ENCODE results near the gene LRGUK.
"Not testable (repeated sequence)": the region's sequence is repeated elsewhere in the genome, so short reads cannot be mapped to it uniquely, and the experiment has no call there.

The LRGUK gene, protein sequence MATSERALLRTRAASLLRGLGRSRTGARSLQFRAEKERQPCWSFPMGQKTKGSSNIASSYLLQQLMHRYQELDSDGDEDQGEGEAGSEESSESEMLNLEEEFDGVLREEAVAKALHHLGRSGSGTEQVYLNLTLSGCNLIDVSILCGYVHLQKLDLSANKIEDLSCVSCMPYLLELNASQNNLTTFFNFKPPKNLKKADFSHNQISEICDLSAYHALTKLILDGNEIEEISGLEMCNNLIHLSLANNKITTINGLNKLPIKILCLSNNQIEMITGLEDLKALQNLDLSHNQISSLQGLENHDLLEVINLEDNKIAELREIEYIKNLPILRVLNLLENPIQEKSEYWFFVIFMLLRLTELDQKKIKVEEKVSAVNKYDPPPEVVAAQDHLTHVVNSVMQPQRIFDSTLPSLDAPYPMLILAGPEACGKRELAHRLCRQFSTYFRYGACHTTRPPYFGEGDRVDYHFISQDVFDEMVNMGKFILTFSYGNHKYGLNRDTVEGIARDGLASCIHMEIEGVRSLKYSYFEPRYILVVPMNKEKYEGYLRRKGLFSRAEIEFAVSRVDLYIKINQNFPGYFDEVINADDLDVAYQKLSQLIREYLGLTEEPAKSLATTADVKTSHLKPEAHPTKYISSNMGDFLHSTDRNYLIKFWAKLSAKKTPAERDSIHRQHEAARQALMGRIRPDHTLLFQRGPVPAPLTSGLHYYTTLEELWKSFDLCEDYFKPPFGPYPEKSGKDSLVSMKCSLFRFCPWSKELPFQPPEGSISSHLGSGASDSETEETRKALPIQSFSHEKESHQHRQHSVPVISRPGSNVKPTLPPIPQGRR

DNA sequence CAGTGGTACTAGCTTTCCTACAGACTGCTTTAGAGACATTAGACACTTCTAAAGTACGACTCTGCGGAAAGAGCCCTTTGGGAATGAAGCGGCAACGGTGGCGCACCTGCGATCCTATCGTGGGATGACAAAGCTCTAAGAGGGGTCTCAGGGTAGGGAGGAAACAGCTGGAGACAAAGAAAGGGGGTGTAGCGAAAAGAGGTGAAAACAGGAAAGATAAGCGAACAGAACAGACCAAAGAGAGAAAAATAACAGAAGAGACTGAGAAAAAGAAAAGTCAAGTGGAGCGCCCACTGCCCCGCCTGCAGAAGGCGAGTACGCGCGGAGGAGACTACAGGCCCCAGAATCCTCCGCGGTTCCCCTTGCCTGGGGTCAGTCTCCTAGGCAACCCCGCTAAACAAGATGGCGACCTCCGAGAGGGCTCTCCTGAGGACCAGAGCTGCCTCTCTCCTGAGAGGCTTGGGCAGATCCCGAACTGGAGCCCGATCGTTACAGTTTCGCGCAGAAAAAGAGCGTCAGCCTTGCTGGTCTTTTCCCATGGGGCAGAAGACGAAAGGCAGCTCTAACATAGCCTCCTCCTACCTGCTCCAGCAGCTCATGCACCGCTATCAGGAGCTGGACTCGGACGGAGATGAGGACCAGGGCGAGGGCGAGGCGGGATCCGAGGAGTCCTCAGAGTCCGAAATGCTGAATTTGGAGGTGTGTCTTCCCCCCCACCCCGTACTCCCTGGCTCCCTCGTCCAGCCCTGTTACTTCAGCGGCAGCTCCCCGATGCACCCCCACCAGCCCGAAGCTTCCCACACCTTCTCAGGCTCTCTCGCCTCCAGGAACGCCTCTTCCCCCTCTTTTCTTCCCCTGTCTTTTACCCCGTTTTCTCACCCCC lies at the start of gene LRGUK:
Gene LRGUK, plus strand, starts transcription at position 375 of the 883 bp plus-strand sequence. Its CDS starts 28 bp downstream, at position 403.
- peak; percentile 44 to 47 for DNase-seq (ENCODE audit: low read depth in 2 of 2)

DNA sequence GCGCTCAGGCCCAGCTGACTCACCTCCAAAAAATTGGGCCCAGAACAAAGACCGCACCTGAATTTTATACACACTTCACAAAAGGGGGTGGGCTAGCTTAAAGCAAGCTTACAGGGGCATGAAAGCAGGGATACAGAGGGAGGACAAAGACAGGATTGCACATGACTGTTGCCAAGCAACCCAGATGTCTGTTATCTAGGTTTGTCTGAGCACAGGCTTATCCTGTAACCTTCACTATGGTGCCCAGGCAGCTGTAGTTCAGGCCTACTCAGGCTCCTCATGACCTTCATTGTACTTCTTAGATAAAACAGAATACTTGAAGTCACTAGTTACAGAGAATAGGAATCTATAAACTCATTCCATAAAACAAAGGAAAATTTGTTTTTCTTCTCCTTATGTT lies 49.6 kb upstream of the LRGUK start:
- not testable (repeated sequence) for DNase-seq (ENCODE audit: low read depth in 2 of 2)

DNA sequence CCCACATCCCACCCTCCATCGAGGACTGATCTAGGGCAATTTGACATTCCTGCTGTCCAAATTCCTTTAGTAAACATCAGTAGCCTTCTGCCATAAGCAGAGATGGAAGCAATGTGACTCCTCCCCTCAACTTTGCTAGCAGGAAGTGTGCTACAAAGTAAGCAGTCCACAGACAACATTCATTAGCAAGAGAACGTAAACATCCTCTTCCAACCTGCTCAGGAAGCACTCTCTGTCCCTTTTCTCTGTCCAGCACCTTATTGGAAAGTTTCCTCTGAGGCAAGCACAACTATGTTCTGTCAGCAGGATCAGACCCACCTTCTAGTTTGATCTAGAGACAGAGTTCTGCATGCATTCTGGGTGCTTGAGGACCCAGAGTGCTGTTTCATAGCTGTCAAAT lies 48.1 kb upstream of the LRGUK start:
- DNase-seq (ENCODE audit: low read depth in 2 of 2), result no peak

DNA sequence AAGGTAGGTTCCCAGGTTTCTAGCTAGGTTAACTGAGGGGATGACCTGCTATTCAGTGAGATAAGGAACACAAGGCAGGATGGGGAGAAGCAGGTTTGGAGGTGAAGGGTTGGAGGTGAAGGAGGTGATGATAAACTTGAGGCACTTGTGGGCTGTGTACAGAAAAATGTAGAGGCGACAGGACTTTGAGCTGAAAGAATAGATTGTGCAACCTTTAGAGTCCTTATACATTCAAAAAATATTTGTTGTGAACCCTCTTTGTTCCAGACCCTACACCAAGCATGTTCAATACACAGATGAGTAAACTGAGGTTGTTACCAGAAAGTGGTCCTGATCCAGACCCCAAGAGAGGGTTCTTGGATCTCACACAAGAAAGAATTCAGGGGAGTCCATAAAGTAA lies 45.4 kb upstream of the LRGUK start:
- no peak for DNase-seq (ENCODE audit: low read depth in 2 of 2)

DNA sequence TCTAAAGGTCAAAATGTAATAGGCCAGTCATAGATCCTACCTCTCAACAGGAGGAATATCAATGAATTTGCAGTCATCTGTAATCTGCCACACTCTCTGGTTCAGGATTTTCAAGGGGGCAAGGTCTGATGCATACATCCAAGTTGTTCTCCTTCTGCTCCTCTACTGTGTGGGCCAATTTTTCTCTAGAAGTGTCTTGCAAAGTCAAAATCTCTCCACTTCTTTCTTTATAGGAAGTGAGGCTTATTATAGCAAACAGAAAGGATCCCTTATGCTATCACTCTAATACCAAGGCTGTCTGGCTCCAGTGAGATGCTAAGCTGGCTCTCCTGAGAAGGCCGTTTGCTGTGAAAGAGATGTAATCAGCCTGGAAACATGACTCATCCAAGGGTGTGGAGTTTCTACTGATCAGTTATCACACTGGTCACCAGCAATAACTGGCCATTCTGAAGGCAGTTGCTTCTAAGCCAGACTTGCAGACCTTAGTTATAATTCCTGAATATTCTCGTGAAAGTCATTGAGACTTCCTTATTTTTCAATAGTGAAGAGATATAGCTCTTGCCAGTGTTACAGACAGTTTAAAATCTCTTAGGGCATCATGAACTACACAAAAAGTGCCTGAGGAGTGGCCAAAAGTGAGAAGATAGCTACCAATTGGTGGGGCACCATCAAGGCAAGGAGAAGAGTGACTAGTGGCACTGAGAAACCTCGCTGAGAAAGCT lies 43.2 kb upstream of the LRGUK start:
- DNase-seq (ENCODE audit: low read depth in 2 of 2), result no peak

DNA sequence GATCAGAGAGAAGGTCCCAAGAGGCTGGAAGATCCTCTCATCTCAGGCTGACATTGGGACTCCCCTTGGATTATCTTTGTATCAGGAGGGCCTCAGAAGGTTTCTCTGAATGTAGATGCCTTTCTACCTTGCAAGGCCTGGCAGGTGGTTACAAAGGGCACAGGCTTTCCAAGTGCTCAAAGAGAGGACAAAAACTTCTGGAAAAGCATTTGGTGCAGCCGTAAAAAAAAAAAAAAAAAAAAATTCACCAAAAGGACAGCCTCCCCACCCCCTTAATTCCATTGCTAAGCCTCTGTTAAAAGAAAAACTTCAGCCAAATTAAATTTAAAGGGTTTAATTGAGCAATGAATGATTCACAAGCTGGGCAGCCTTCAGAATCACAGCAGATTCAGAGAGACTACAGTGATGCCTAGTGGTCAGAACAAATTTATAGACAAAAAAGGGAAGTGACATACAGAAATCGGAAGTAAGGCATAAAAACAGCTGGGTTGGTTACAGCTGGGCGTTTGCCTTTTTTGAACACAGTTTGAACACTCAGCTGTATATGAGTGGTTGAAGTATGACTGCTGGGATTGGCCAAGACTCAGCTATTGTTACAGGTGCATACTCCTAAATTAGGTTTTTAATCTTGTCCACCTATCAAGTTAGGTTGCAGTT lies 42.5 kb upstream of the LRGUK start:
- no peak for DNase-seq (ENCODE audit: low read depth in 2 of 2)

DNA sequence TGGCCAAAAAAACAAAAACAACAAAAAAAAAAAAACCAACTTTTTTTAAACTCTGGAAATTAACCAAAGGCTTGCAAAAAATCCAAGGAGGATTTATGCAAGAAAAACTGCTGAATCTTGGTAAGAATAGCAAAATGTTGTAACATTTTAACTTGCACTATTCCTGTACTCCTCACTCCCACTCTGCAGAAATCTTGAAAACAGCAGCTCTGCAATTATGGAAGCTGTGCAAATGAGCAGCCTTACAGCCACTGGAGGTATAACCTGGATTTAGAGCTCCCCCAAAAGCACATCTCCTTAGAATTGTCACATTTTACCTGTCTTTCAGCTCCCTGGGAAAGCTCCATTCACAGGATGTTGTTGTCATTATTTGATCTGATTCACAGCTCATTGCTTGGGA lies 41.8 kb upstream of the LRGUK start:
- DNase-seq (ENCODE audit: low read depth in 2 of 2), result no peak

DNA sequence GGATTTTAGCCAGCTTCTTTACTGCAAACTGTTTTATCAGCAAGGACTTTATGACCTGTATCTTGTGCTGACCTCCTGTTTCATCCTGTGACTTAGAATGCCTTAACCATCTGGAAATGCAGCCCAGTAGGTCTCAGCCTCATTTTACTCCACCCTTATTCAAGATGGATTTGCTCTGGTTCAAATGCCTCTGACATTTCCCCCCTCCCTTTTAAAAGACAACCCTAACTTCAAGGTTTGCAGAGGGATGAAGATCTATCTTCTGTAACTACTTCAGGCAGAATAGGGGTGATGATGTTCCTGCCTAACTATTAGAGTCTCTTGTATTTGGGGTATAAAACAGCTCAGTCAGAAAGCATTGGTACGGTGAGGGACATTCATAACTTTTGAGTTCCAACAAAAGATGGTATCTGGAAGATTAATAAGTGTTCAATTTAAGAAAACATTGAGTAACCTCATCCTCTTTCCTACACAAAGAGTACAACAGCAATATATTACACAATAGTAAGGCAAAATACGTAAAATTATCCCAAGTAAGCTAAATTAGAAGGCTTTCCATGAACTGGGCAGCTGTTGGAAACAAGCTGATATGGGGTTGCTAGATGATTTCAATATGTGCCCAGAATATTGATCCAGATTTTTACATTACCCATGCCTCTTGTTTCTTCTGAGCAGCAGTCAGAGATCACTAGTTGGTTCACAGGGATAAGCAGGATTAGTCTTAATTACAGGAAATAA lies 40.0 kb upstream of the LRGUK start:
- DNase-seq (ENCODE audit: low read depth in 2 of 2), result no peak

DNA sequence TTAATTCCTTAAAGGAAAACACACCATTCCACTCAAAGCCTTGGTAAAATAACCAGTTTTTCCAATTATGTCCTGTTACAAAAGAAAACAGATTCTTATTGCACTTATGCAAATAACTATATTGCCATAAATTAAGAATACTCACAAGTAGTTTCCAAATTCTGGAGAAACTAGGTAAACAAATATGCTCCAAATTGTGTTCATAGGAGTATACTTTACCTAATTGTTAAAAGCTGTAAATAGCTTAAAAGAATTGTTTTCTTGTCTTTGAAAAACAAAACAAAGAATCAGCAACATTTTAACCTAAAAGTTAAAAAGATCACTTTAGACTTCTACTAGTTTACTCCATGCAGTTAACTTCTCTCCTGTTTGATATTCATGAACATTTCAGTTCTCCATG lies 38.9 kb upstream of the LRGUK start:
- no peak for DNase-seq (ENCODE audit: low read depth in 2 of 2)

DNA sequence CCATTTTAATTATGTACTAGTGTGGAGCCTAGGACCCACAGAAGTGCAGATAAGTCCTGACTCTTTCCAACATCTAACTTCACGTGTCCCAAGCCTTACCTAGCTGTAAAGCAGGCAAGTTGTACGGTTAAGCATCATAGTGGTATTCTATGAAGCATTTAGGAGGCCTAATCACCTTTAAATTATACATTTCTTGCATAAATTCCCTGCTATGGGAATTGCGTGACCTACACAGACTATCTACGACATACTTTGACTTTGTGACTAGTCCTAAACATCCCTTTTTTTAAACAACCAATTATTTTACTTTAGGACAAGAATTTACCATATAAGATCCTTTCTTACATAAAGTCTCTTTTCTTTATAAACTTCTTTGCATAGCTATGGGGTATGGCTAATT lies 37.7 kb upstream of the LRGUK start:
- no peak for DNase-seq (ENCODE audit: low read depth in 2 of 2)

DNA sequence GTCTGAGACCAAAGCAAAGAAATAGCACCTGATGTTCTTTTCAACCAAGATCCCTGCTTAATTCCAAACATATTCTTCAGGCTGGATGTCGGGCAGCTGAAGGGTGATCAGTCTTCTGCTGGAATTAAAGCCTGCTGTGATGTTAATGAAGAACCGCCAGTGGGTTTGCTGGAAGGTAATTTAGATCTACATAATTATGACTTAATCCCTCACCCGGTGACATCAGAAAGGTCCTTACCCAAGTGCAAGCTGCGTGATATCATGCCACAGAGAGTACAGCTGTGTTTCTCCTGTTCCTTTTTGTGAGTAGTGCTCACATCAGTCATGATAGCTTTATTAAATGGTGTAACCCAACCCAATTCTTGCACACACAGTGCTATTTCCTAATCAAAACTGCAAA lies 29.1 kb upstream of the LRGUK start:
- DNase-seq (ENCODE audit: low read depth in 2 of 2), result no peak

DNA sequence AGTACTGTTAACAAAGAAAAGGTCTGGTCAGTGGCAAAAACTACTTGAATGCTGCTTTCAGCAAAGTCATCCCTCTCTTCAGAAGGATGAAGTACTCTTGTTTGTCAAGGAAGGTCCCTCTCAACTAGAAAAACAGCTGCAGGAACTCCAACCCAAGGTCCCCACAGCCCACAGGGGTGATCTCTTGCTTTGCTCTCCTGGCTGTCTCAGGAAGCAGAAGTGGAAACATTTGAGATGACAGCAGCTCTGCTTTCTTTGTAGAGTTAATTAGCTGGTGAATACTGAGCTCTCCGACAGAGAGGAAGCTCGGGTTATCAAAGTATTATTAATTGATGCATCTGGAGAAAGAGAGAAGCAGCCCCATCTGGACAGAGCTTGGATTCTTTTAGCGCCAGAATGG lies 25.4 kb upstream of the LRGUK start:
- no peak for DNase-seq (ENCODE audit: low read depth in 2 of 2)

DNA sequence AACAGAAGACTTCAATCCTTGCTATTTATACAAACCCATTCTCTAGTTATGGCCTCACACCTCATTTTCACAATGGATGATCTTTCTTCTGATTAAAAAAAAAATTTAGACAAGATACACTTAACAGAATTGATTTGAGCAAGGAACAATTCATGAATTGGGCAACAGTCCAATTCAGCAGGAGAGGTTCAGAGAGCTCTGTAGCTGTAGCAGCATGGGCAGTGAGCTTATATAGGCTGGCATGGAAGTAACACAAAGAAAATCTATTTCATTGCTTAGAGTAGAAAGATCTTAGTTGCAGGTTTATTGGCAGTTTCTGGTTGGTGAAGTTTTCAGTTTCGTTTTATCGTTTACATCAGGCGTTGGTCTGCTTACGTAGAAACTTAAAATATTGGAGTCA lies 23.0 kb upstream of the LRGUK start:
- no peak for DNase-seq (ENCODE audit: low read depth in 2 of 2)

DNA sequence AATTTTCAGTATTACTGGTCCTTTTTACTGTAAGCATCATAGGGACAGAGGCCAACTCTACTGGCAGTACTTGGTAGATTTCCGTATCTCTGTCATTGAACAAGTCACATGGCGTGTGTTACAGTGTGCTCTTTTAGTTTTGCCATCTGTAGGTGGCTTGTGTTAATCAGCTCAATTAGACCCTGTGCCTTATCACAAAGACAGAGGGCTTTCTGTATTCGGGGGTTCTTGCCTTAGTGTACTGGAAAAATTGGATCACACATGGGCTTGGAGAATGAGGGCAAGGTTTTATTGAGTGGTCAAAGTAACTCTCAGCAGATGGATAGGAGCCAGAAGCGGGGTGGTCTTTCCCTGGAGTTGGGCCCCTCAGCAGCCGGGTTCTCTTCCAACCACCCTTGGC lies 21.3 kb upstream of the LRGUK start:
- DNase-seq (ENCODE audit: low read depth in 2 of 2), result no peak

DNA sequence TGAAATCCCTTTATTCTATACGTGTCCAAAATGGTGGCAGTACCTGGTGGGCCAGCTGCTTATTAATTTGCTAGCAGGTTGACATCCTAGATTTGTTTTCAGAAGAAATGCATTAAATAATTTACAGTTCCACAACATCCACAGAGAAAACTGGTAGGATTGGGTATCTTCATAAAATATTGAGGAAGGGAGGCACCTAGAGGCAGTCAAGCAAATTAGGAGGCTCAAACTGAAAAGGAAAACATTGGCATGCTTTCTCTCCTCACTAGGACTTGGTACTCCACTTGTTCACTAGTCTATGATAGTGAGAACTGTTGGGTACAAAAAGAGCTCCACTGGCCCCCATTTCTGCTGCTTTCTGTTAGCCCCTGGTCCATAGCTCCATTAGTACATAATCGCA lies 18.3 kb upstream of the LRGUK start:
- DNase-seq (ENCODE audit: low read depth in 2 of 2), result no peak

DNA sequence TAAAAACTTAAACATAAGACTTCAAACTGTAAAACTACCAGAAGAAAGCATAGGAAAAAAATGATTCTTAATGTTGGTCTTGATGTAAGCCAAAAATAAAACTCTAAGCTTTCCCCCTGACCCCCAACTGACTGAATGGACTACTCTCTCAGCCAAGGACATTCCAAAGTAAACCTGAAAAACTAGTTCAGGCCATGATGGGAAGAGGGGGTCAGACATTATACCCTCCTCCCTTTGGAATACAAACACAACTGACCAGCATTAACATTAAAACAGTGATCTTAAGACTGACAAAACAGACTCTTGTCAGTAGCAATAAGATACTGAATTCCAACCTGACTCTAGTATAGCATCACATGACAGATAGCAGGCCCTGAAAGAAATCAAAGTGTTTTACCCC lies 13.5 kb upstream of the LRGUK start:
- DNase-seq (ENCODE audit: low read depth in 2 of 2), result no peak

DNA sequence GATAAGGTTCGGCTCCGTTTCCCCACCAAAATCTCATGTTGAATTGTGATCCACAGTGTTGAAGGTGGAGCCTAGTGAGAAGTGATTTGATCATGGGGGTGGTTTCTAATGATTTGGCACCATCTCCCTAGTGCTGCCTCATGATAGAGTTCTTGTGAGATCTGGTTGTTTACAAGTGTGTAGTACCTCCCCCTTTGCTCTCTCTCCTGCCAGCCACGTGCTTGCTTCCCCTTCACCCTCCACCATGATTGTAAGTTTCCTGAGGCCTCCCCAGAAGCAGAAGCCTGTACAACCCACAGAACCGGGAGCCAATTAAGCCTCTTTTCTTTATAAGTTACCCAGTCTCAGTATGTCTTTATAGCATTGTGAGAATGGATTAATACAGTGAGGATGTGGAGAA lies 12.1 kb upstream of the LRGUK start:
- DNase-seq (ENCODE audit: low read depth in 2 of 2), result no peak

DNA sequence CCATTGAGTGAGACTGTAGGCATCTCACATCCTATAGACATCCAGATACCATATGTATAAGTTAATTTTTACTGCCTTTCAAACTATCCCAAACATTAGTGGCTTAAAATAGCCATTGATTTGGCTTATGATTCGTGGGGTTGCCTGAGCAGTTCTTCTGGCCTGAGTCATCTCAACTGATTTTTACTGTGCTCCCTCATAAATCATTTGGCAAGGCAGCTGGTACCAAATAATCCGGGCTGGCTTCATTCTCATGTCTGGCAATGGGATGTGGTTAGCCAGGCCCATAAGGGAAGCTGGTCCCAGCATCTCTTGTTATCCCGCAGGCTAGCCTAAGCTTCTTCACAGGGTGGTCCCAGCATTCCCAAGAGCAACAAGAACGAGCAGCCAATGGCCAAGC lies 6.7 kb upstream of the LRGUK start:
- no peak for DNase-seq (ENCODE audit: low read depth in 2 of 2)

DNA sequence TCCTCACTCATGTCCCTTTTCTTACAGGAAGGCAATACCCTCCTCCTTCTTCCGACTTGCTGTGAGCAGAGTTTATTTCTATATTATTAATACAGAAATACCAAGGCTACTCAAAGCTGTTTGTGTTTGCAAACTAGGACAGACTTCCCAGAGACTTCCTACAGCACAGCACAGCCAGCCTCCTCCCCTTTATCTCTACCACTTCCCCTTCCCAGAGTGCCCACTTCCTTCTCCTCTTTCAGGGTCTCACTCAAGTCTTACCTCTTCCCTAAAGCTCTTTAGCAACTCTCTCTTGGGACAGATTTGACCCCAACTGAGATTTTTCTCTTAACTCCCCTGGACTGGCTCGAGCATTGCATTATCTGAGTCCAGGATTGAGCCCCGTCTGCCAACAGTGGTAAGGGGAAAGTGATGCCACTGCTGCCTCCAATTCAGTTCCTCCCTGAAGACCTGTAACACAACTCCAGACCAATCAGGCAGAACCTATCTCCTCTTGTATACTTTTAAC lies 5.5 kb upstream of the LRGUK start:
- no peak for DNase-seq (ENCODE audit: low read depth in 2 of 2)

DNA sequence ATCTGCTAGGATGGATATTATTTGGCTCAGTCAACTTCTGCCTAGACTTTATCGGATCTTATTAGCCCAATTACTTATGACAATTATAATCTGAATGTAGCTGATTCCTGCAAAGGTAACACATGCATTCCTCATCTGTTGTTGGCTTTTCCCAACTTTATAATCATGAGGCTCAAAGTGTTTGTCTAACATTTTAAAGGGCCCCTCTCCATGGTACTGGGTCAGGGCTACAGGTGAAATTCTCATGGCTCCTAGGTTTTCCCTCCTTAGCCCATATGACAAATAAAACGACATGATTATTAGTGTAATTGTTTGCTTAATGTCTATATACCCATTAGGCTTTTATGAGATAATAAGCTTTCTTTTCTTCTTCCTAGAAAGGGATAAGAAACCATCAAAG lies 4.2 kb upstream of the LRGUK start:
- DNase-seq (ENCODE audit: low read depth in 2 of 2), result no peak
